Gastroesophageal sphincter (tissue), 4 donors: Measurements from ENCODE around the gene NOL4L. TPM values are rescaled to one million over a fixed set of nuclear protein-coding genes. Genes with fewer than 3 reads are reported as not detected.
"Not testable (repeated sequence)": the region's sequence is repeated elsewhere in the genome, so short reads cannot be mapped to it uniquely, and the experiment has no call there.

Experiments
- ATAC-seq: fragments of 150-250 bp; one replicate; pipeline ENCODE4 v1.9.1; 2016; ENCODE audit warnings: mild to moderate bottlenecking, moderate library complexity
- H3K27ac ChIP-seq, 4 donors: fragments of 200-600 bp; sonication (generic) in 3 of 4; 1 replicate in 3 of 4; 2 replicates in 1 of 4; pipeline ENCODE4 v1.5.1; 2016 to 2019
- H3K27me3 ChIP-seq: fragments of 200-600 bp; sonication (generic); one replicate; pipeline ENCODE4 v1.5.1; 2019
- H3K36me3 ChIP-seq, 2 donors: fragments of 200-600 bp; sonication (generic); one replicate each; pipeline ENCODE4 v1.5.1; 2019; ENCODE audit warnings: control low read depth in 1 of 2
- H3K4me1 ChIP-seq, 3 donors: fragments of 200-600 bp; sonication (generic); 1 replicate in 2 of 3; 2 replicates in 1 of 3; pipeline ENCODE4 v1.5.1; 2016 to 2019; ENCODE audit warnings: control low read depth in 2 of 3
- H3K4me3 ChIP-seq, 2 donors: fragments of 200-600 bp; sonication (generic); one replicate each; pipeline ENCODE4 v1.5.1; 2019; ENCODE audit warnings: mild to moderate bottlenecking in 1 of 2, moderate library complexity in 1 of 2
- H3K9me3 ChIP-seq, 3 donors: fragments of 200-600 bp; sonication (generic); one replicate each; pipeline ENCODE4 v1.5.1; 2017 to 2019; ENCODE audit warnings: control low read depth in 2 of 3
- EP300 ChIP-seq: sonication (generic); formaldehyde crosslinking; IDR thresholded peaks from one replicate; pipeline ENCODE4 v1.6.1; 2017; ENCODE audit warnings: antibody characterized with exemption, mild to moderate bottlenecking
- POLR2A ChIP-seq, 2 donors: fragments of 450-650 bp; IDR thresholded peaks; one replicate each; pipeline ENCODE4 v1.6.1; 2017; ENCODE audit warnings: antibody characterized with exemption in 2 of 2, mild to moderate bottlenecking in 2 of 2, moderate library complexity in 1 of 2
- POLR2AphosphoS5 ChIP-seq: sonication (generic); formaldehyde crosslinking; IDR thresholded peaks from one replicate; pipeline ENCODE4 v1.6.1; 2017; ENCODE audit warnings: antibody characterized with exemption
- WGBS, 2 donors: methylation state at CpG; one replicate each; pipeline ENCODE4 v1.1.5; 2018; ENCODE audit warnings: low coverage in 1 of 2; 5-methylcytosine and 5-hydroxymethylcytosine counted together
- total RNA-seq, 4 donors: library from RNA; depleted of rRNA; stranded (reverse); fragments of >200 nt; gene quantifications; one replicate each; pipeline ENCODE4 v1.1.0, GENCODE V29; 2016
- TF ChIP-seq, protein P1 (sequence below), 4 experiments: fragments of 200-600 bp in 2 of 4; fragments of 450-650 bp in 2 of 4; sonication (generic) in 1 of 4; IDR thresholded peaks; one replicate each; pipeline ENCODE4 v1.5.1; 2017 to 2019; ENCODE audit warnings: antibody characterized with exemption in 4 of 4, mild to moderate bottlenecking in 2 of 4, moderate library complexity in 2 of 4

NOL4L gene
- total RNA-seq, 4 donors from 2014 or later, result 9.0 to 14.7 (median 10.8) TPM

- Histone ChIP-seq H3K27ac (no peak overlapping the region), H3K9me3 (no peaks in the 10 kb centered on the region), H3K4me3 (no peak overlapping the region), H3K4me1 (peaks cover 0 to 38% (median 0%) of the 10 kb centered on the region in 3 donors), H3K36me3 (no peaks in the 10 kb centered on the region), H3K27me3 (peaks cover 19% of the 10 kb centered on the region)
- no peak for TF ChIP-seq POLR2AphosphoS5
- TF ChIP-seq POLR2A (IDR thresholded peaks at IDR 0.05), result no peak
- TF ChIP-seq, protein P1, sequence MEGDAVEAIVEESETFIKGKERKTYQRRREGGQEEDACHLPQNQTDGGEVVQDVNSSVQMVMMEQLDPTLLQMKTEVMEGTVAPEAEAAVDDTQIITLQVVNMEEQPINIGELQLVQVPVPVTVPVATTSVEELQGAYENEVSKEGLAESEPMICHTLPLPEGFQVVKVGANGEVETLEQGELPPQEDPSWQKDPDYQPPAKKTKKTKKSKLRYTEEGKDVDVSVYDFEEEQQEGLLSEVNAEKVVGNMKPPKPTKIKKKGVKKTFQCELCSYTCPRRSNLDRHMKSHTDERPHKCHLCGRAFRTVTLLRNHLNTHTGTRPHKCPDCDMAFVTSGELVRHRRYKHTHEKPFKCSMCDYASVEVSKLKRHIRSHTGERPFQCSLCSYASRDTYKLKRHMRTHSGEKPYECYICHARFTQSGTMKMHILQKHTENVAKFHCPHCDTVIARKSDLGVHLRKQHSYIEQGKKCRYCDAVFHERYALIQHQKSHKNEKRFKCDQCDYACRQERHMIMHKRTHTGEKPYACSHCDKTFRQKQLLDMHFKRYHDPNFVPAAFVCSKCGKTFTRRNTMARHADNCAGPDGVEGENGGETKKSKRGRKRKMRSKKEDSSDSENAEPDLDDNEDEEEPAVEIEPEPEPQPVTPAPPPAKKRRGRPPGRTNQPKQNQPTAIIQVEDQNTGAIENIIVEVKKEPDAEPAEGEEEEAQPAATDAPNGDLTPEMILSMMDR (IDR thresholded peaks at IDR 0.05), result no peak
- TF ChIP-seq EP300, result no peak
- ATAC-seq, result no peak
- WGBS, 2 donors, result 60% methylated on average over 3 of the region's 19 CpGs; no CpG with 5 or more reads in 1 of the 2 donors
Measured at GRCh38 chr20:32580970-32581838, 3.9 kb downstream of the NOL4L start.

DNA sequence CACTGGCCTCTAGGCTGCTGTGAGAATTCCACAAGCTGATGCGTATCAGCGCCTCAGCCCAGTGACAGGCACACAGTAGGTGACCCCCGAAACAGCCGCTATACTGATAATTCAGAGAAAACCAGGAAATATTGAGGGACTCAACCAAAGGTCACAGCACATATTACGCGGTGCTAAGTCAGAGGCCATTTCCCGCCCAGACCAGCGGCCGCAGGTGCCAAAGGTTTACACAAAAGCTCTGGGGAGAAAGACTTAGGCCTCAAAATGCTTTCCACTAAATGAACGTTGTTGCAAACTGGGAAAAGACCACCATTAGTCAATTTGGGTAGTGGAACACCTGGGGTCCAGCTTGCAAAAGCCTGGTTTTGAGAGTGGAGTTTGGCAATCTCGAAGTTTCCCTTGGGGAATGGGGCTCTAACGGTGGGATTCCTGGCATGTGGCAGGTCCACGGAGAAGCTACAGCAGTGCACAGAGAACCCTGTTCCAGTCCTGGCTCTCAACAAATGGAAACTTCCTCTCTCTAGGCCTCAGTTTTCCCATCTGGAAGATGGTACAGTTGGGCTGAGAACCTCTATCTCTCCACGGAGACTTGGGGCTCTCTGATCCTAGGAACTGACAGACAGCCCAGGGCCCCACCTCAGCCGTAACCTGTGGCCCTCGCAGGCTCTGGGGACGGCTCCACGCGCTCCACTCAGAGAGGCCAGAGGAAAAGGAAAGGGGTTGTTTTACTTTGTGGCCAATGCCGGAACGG lies 4.7 kb downstream of the NOL4L start:
- Histone ChIP-seq H3K9me3 (no peaks in the 10 kb centered on the region), H3K27ac (no peak overlapping the region), H3K36me3 (no peaks in the 10 kb centered on the region), H3K4me3 (no peak overlapping the region), H3K27me3 (peaks cover 11% of the 10 kb centered on the region), H3K4me1 (peaks cover 0 to 34% (median 0%) of the 10 kb centered on the region in 3 donors)
- 67 to 89% methylated on average over 3 to 6 of the region's 21 CpGs for WGBS, 2 donors
- no peak for ATAC-seq
- TF ChIP-seq EP300 (no peak), POLR2AphosphoS5 (no peak), POLR2A (IDR thresholded peaks at IDR 0.05) (no peak)
- TF ChIP-seq, protein P1 (IDR thresholded peaks at IDR 0.05), result no peak

DNA sequence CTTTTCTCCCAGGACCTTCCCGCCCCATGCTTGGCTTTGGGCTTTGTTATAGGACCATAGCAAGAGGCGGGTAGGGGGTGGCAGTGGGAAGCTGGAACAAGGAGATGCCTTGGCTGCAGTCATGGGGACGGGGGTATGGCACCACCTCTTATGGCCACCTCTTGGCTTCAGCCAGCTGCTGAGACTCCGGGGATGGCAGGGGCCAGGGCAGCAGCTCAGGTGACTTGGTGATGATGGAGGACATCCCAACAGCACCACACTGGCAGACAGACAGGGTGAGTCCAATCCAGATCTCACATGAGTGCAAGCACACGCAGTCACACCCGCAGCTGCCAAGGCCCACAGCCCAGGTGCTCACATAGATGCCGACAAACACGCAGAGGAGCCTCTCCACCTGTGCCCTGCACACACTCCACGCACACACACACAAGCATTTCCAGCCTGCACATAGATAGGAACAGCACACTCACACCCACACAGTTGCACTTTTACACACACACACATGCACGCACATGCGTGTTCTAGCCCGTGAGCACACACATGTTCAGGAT lies 6.2 kb downstream of the NOL4L start:
- H3K36me3 ChIP-seq, result no peaks in the 10 kb centered on the region
- no peak overlapping the region for H3K4me3 ChIP-seq
- H3K9me3 ChIP-seq, result no peaks in the 10 kb centered on the region
- no peak overlapping the region for H3K27ac ChIP-seq
- peaks cover 6% of the 10 kb centered on the region for H3K27me3 ChIP-seq
- no peak for ATAC-seq
- TF ChIP-seq POLR2AphosphoS5 (no peak), EP300 (no peak), POLR2A (IDR thresholded peaks at IDR 0.05) (no peak)
- TF ChIP-seq, protein P1 (IDR thresholded peaks at IDR 0.05), result no peak
- 89% methylated on average over 5 of the region's 12 CpGs; no CpG with 5 or more reads in 1 of the 2 donors for WGBS, 2 donors
- H3K4me1 ChIP-seq, result peaks cover 0 to 26% (median 0%) of the 10 kb centered on the region in 3 donors

- not testable (repeated sequence) for H3K27me3 ChIP-seq, H3K4me3 ChIP-seq, H3K27ac ChIP-seq, H3K9me3 ChIP-seq, ATAC-seq, H3K36me3 ChIP-seq
- H3K4me1 ChIP-seq, result peaks cover 0 to 18% (median 0%) of the 10 kb centered on the region in 3 donors
- 40 to 92% methylated on average over 1 to 2 of the region's 3 CpGs for WGBS, 2 donors
Measured at GRCh38 chr20:32578062-32578461, 7.1 kb downstream of the NOL4L start.

DNA sequence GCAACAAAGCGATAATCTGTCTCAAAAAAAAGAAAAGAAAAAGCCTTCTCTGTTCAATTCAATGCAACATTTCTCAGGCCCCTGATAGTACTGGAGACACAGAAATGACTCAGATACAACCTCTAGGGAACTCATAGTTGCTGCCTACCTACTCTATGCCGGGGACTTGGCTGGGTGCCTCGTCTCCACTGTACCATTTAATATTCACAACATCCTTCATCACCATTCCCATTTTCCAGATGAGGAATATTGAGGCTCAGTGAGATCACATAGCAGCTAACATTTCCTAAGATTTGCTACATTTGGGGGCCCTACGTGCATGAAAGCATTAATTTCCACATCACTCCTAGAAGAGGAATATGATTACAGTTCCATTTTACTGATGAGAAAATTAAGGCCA lies 7.5 kb downstream of the NOL4L start:
- no peaks in the 10 kb centered on the region for H3K9me3 ChIP-seq
- no peaks in the 10 kb centered on the region for H3K36me3 ChIP-seq
- 70% methylated on average over 4 of the region's 4 CpGs for WGBS, 2 donors
- ATAC-seq, result no peak
- H3K27me3 ChIP-seq, result no peaks in the 10 kb centered on the region
- peaks cover 0 to 14% (median 0%) of the 10 kb centered on the region in 3 donors for H3K4me1 ChIP-seq
- H3K4me3 ChIP-seq, result no peak overlapping the region
- no peak overlapping the region for H3K27ac ChIP-seq
- TF ChIP-seq POLR2A (IDR thresholded peaks at IDR 0.05), result no peak
- no peak for TF ChIP-seq POLR2AphosphoS5
- TF ChIP-seq EP300, result no peak
- TF ChIP-seq, protein P1 (IDR thresholded peaks at IDR 0.05), result no peak
